ENCODE results near the gene KCNIP1. TPM values are rescaled to one million over a fixed set of nuclear protein-coding genes. Genes with fewer than 3 reads are reported as not detected.

KCNIP1 gene
- polyA plus RNA-seq, 3 donors = not detected

DNA sequence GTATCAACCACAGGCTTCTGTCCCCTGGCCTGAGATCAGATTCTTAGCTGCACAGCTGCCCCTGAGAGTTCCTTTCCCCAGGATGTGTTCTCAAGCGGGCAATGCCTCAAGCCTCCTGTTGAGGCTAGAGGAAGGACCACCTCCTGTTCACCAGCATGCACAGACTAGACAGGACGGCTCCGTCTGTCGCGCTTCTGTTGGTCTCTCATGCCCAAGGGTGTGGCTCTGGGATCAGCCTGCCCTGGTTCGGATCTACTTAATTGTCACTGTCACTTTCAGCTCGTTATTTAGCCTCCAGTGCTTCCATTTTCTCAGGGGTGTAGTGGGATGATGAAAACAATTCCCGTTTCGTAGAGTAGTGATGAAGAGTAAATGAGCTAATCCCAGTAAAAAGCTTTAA lies 103.1 kb downstream of the KCNIP1 start:
- Mint-ChIP-seq H3K27ac (no peak overlapping the region), H3K4me1 (peaks cover 3% of the 10 kb centered on the region), H3K27me3 (ENCODE audit: low read depth in 3 of 3) (peaks cover 2 to 20% (median 9%) of the 10 kb centered on the region in 3 donors), H3K4me3 (no peak overlapping the region), H3K36me3 (no peaks in the 10 kb centered on the region), H3K9me3 (no peaks in the 10 kb centered on the region)
- no peak for DNase-seq
- TF ChIP-seq, protein P1, sequence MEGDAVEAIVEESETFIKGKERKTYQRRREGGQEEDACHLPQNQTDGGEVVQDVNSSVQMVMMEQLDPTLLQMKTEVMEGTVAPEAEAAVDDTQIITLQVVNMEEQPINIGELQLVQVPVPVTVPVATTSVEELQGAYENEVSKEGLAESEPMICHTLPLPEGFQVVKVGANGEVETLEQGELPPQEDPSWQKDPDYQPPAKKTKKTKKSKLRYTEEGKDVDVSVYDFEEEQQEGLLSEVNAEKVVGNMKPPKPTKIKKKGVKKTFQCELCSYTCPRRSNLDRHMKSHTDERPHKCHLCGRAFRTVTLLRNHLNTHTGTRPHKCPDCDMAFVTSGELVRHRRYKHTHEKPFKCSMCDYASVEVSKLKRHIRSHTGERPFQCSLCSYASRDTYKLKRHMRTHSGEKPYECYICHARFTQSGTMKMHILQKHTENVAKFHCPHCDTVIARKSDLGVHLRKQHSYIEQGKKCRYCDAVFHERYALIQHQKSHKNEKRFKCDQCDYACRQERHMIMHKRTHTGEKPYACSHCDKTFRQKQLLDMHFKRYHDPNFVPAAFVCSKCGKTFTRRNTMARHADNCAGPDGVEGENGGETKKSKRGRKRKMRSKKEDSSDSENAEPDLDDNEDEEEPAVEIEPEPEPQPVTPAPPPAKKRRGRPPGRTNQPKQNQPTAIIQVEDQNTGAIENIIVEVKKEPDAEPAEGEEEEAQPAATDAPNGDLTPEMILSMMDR (IDR thresholded peaks at IDR 0.05) = no peak
- Histone ChIP-seq H3K9ac (ENCODE audit: insufficient read depth, low read length, poor library complexity, severe bottlenecking) (no peak overlapping the region), H3K9me3 (replicated peaks in 1 of 2; ENCODE audit: control insufficient read depth in 1 of 2, insufficient read depth in 1 of 2, low read length in 2 of 2) (no peaks in the 10 kb centered on the region), H3K36me3 (replicated peaks in 1 of 2; ENCODE audit: control insufficient read depth in 1 of 2, insufficient read depth in 2 of 2, low read length in 2 of 2) (no peaks in the 10 kb centered on the region), H3K4me3 (replicated peaks in 1 of 3; ENCODE audit: low read depth in 2 of 3, low read length in 3 of 3) (no peak overlapping the region), H2AFZ (ENCODE audit: insufficient read depth, low read depth, low read length, poor library complexity, severe bottlenecking) (no peak overlapping the region), H3K27ac (ENCODE audit: low read depth in 1 of 2, low read length in 2 of 2) (no peak overlapping the region), H3K79me2 (ENCODE audit: insufficient read depth, low read length) (no peaks in the 10 kb centered on the region), H4K20me1 (ENCODE audit: insufficient read depth, low read length) (no peaks in the 10 kb centered on the region), H3K4me1 (ENCODE audit: control insufficient read depth in 1 of 2, insufficient read depth in 2 of 2, low read length in 2 of 2) (no peaks in the 10 kb centered on the region), H3K27me3 (ENCODE audit: control insufficient read depth in 2 of 2, insufficient read depth in 2 of 2, low read length in 2 of 2) (no peaks in the 10 kb centered on the region), H3K4me2 (replicated peaks; ENCODE audit: extremely low read depth, low read length, poor library complexity, severe bottlenecking) (no peak overlapping the region)
- intact Hi-C loops (cut with micrococcal nuclease) = no loop called here
- WGBS (ENCODE audit: insufficient coverage) = 86% methylated on average over 6 of the region's 9 CpGs

DNA sequence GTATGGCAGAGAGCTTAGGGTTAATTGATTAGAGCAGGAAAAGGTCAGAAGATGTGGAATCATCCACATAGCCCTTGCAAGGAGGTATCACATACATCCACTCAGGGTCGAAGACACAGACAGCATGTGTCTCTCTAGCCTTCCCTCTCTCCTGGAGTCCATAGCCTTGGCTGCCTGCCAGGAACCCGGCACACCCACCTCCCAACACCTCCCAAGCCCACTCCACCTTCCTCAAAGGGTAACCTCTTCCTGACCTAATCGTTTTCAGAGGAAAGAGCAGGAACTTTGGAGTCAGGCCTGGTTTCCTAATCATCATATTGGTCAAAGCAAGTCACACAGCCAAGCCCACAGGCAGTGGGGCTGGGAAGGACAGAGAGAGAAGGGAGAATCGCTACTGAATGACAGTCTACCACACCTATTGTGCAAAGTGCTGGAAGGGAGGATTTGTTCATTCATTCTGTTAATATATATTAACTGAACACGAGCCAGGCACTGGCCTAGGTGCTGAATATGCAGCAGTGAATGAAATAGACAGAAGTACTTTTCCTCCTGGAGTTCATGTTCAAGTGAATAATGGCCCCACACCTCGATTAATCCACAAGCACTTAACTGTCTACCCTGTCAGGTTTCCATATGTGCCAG lies 107.8 kb downstream of the KCNIP1 start:
- Histone ChIP-seq H3K79me2 (ENCODE audit: insufficient read depth, low read length) (no peaks in the 10 kb centered on the region), H3K36me3 (replicated peaks in 1 of 2; ENCODE audit: control insufficient read depth in 1 of 2, insufficient read depth in 2 of 2, low read length in 2 of 2) (no peaks in the 10 kb centered on the region), H4K20me1 (ENCODE audit: insufficient read depth, low read length) (no peaks in the 10 kb centered on the region), H2AFZ (ENCODE audit: insufficient read depth, low read depth, low read length, poor library complexity, severe bottlenecking) (no peak overlapping the region), H3K9ac (ENCODE audit: insufficient read depth, low read length, poor library complexity, severe bottlenecking) (no peak overlapping the region), H3K27ac (ENCODE audit: low read depth in 1 of 2, low read length in 2 of 2) (no peak overlapping the region), H3K27me3 (ENCODE audit: control insufficient read depth in 2 of 2, insufficient read depth in 2 of 2, low read length in 2 of 2) (no peaks in the 10 kb centered on the region), H3K4me2 (replicated peaks; ENCODE audit: extremely low read depth, low read length, poor library complexity, severe bottlenecking) (no peak overlapping the region), H3K4me1 (ENCODE audit: control insufficient read depth in 1 of 2, insufficient read depth in 2 of 2, low read length in 2 of 2) (no peaks in the 10 kb centered on the region), H3K4me3 (replicated peaks in 1 of 3; ENCODE audit: low read depth in 2 of 3, low read length in 3 of 3) (no peak overlapping the region), H3K9me3 (replicated peaks in 1 of 2; ENCODE audit: control insufficient read depth in 1 of 2, insufficient read depth in 1 of 2, low read length in 2 of 2) (no peaks in the 10 kb centered on the region)
- intact Hi-C loops (cut with micrococcal nuclease) = no loop called here
- H3K36me3 Mint-ChIP-seq = no peaks in the 10 kb centered on the region
- no peaks in the 10 kb centered on the region for H3K4me1 Mint-ChIP-seq
- TF ChIP-seq, protein P1 (IDR thresholded peaks at IDR 0.05) = no peak
- DNase-seq = no peak
- no peak overlapping the region for H3K27ac Mint-ChIP-seq
- WGBS (ENCODE audit: insufficient coverage) = 64% methylated on average over 3 of the region's 6 CpGs
- H3K4me3 Mint-ChIP-seq = no peak overlapping the region
- H3K9me3 Mint-ChIP-seq = no peaks in the 10 kb centered on the region
- peaks cover 3 to 8% (median 3%) of the 10 kb centered on the region in 3 donors for H3K27me3 Mint-ChIP-seq (ENCODE audit: low read depth in 3 of 3)
